ENCODE data around the gene POLDIP2. TPM values are rescaled to one million over a fixed set of nuclear protein-coding genes. Genes with fewer than 3 reads are reported as not detected.

POLDIP2 gene
- total and polyA plus RNA-seq, 8 donors = 56.0 to 76.8 (median 63.1) TPM

GRCh38 chr17:28317966-28318758, 39.2 kb downstream of the POLDIP2 start:
- TF ChIP-seq CTCF (IDR thresholded peaks at IDR 0.05) = no peak
- peak overlapping the region; percentile 65 to 67 for H3K4me3 ChIP-seq

GRCh38 chr17:28317099-28317965, 40.0 kb downstream of the POLDIP2 start:
- H3K4me1 ChIP-seq = peaks cover 4 to 24% of the 10 kb centered on the region in 2 donors
- DNase-seq (no peak), ATAC-seq (no peak)
- peak overlapping the region in 1 of 2 donors; percentile 67 for H3K4me3 ChIP-seq
- H3K27me3 ChIP-seq = no peaks in the 10 kb centered on the region
- H3K9me3 ChIP-seq = no peaks in the 10 kb centered on the region
- intact Hi-C loops (cut with DNase I) = no loop called here
- H3K27ac ChIP-seq = no peak overlapping the region
- no peaks in the 10 kb centered on the region for H3K36me3 ChIP-seq
- TF ChIP-seq CTCF (IDR thresholded peaks at IDR 0.05) = no peak

More at GRCh38 chr17:28317966-28318758, 39.2 kb downstream of the POLDIP2 start:
- Histone ChIP-seq H3K27me3 (no peaks in the 10 kb centered on the region), H3K36me3 (no peaks in the 10 kb centered on the region), H3K27ac (peak overlapping the region; percentile 30 to 62), H3K9me3 (no peaks in the 10 kb centered on the region), H3K4me1 (peaks cover 4 to 24% of the 10 kb centered on the region in 2 donors)
- intact Hi-C loops (cut with DNase I) = no loop called here
- ATAC-seq (peak; percentile 4), DNase-seq (no peak)

GRCh38 chr17:28315846-28316705, 41.3 kb downstream of the POLDIP2 start:
- ATAC-seq (no peak), DNase-seq (no peak)

GRCh38 chr17:28313841-28314240, 43.5 kb downstream of the POLDIP2 start:
- no peak for ATAC-seq
- Histone ChIP-seq H3K27ac (no peak overlapping the region), H3K9me3 (no peaks in the 10 kb centered on the region), H3K27me3 (peaks cover 0 to 1% of the 10 kb centered on the region in 2 donors), H3K36me3 (no peaks in the 10 kb centered on the region), H3K4me3 (no peak overlapping the region), H3K4me1 (peaks cover 0 to 10% of the 10 kb centered on the region in 2 donors)
- no peak for DNase-seq
- no peak for TF ChIP-seq CTCF (IDR thresholded peaks at IDR 0.05)
- intact Hi-C loops (cut with DNase I) = no loop called here

More at GRCh38 chr17:28315846-28316705, 41.3 kb downstream of the POLDIP2 start:
- H3K27ac ChIP-seq = no peak overlapping the region
- H3K27me3 ChIP-seq = no peaks in the 10 kb centered on the region
- no peak overlapping the region for H3K4me3 ChIP-seq
- no peaks in the 10 kb centered on the region for H3K36me3 ChIP-seq
- no peak for TF ChIP-seq CTCF (IDR thresholded peaks at IDR 0.05)
- intact Hi-C loops (cut with DNase I) = no loop called here
- H3K4me1 ChIP-seq = peaks cover 4 to 24% of the 10 kb centered on the region in 2 donors
- no peaks in the 10 kb centered on the region for H3K9me3 ChIP-seq
